Measurements from ENCODE around the gene TCF4.

Gene TCF4

DNA sequence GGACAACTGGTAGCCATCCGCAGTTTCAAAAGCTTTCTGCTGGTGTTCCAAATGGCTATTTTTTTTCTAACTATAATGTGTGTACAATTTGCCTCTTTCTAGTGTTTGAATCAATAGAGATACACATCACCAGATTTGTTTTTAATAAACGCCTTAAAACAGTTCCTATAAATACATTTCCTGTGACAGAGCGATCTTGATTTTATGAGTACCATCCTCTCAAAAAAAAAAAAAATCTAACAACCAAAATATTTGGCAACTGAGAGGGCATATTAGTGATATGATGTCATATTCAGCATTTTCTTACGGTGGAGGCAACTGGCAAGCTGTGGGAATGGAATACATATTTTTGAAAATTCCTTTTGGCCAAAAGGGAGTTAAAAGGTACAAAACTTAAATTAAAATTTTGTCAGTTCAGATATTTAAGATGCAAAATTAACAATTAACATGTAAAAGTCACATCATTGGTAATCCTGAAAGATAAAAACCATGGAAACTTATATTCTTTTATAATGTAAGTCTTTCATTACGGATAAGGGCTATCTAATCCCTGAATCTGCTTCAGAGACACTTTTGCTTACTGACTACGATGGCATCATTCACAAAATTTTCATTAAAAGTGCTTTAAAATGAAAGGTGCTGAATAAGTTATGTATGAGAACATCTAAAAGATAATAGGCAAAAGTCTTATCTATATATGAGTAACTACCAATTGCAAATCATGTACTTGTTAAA is 268.4 kb downstream of the TCF4 start:
- TF ChIP-seq CTBP1 (IDR thresholded peaks at IDR 0.05; ENCODE audit: borderline replicate concordance): no peak
- TF ChIP-seq FOXA1 (IDR thresholded peaks at IDR 0.05): no peak
- no peak for TF ChIP-seq TARDBP (IDR thresholded peaks at IDR 0.05)
- TF ChIP-seq SUZ12 (IDR thresholded peaks at IDR 0.05): no peak
- no peak for TF ChIP-seq NFRKB (IDR thresholded peaks at IDR 0.05)
- no peak for TF ChIP-seq BHLHE40 (IDR thresholded peaks at IDR 0.05; ENCODE audit: borderline replicate concordance)
- TF ChIP-seq FOXK2 (IDR thresholded peaks at IDR 0.05): no peak
- TF ChIP-seq FOXM1 (IDR thresholded peaks at IDR 0.05; ENCODE audit: borderline replicate concordance): no peak
- TF ChIP-seq L3MBTL2 (conservative IDR thresholded peaks at IDR 0.05): no peak
- POLR2A ChIA-PET: no interaction called here
- DNase-seq (ENCODE audit: extremely low spot score): no peak
- CTCF ChIA-PET: interaction anchor here (1.6 kb wide), 1 partner anchor 85 kb away, joined by 4 read pairs; no protein-coding TSS in a partner anchor

DNA sequence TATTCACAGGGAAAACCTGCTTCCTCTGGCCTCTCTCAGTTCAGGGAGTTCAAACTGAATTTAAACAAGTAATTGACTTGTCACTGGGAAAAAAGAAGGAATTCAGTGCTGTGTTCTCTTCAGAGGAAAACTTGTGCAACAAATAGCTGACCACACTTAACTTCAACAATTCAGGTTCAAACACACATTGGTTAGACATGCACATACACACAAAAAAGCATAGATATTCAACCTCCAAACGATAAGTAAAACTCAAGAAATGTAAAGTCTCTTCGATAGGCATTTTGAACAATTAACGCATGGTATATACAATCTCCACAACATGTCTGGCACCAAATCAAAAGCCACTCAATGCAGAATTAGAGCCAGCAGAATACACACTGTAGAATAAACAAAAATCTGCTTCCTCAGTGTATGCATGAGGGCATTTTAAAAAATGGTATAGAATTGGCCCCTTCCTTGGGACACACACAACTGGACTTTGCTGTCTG is 269.0 kb downstream of the TCF4 start:
- no peak for DNase-seq (ENCODE audit: extremely low spot score)
- CTCF ChIA-PET: interaction anchor here (0.6 kb wide), 2 partner anchors 23 to 707 kb away, joined by 3 to 5 read pairs; no protein-coding TSS in a partner anchor
- POLR2A ChIA-PET: no interaction called here
- TF ChIP-seq SUZ12 (IDR thresholded peaks at IDR 0.05): no peak
- TF ChIP-seq BHLHE40 (IDR thresholded peaks at IDR 0.05; ENCODE audit: borderline replicate concordance): no peak
- no peak for TF ChIP-seq L3MBTL2 (conservative IDR thresholded peaks at IDR 0.05)
- no peak for TF ChIP-seq SP1 (IDR thresholded peaks at IDR 0.05)
- no peak for TF ChIP-seq FOXA1 (IDR thresholded peaks at IDR 0.05)

DNA sequence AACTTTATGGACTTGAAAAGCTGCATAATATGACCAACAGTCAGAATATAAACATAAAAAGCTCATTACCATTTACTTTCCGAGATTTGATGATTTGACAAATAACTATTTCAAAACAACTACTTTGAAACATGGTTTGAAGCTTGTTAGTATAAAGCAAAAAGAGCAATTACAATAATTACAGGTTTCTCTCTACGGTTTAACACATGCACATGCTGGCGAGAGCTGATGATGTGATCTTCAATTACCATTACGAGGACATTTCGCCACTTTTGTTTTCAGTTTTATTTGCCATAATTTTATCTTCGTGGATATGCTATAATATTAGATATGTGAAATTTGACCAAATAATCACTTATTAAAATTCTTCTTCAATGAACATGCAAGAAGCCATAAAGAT is 270.1 kb downstream of the TCF4 start:
- POLR2A ChIA-PET: no interaction called here
- DNase-seq (ENCODE audit: extremely low spot score): no peak
- TF ChIP-seq FOXK2 (IDR thresholded peaks at IDR 0.05) (no peak), SUZ12 (IDR thresholded peaks at IDR 0.05) (no peak), SP1 (IDR thresholded peaks at IDR 0.05) (no peak)
- CTCF ChIA-PET: no interaction called here

DNA sequence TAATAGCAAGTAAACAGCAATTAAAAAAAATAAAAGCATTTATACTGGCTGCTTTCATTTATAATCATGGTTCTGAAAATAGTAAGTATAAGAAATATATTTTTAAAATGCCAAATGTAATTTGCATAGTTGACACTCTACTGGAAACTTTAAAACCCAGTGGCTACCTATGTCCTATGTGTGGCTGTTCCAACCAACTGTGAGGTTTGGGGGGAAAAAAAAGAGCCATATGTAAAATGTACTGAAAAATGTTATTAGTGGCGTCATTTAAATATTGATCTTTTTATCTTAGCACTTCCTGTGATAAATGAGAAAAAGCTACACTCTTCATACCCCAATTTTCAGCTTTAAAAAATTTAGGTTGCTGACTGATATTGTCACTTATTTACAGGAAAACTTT is 270.7 kb downstream of the TCF4 start:
- ChIA-PET CTCF (interaction anchor here (0.6 kb wide), 1 partner anchor 11 kb away, joined by 3 read pairs; no protein-coding TSS in a partner anchor), POLR2A (no interaction called here)
- TF ChIP-seq, protein P1, sequence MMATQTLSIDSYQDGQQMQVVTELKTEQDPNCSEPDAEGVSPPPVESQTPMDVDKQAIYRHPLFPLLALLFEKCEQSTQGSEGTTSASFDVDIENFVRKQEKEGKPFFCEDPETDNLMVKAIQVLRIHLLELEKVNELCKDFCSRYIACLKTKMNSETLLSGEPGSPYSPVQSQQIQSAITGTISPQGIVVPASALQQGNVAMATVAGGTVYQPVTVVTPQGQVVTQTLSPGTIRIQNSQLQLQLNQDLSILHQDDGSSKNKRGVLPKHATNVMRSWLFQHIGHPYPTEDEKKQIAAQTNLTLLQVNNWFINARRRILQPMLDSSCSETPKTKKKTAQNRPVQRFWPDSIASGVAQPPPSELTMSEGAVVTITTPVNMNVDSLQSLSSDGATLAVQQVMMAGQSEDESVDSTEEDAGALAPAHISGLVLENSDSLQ (IDR thresholded peaks at IDR 0.05): no peak
- TF ChIP-seq FOXK2 (IDR thresholded peaks at IDR 0.05): no peak
- no peak for TF ChIP-seq BHLHE40 (IDR thresholded peaks at IDR 0.05; ENCODE audit: borderline replicate concordance)
- TF ChIP-seq ELF4 (IDR thresholded peaks at IDR 0.05): no peak
- TF ChIP-seq NFRKB (IDR thresholded peaks at IDR 0.05): no peak
- no peak for TF ChIP-seq SP1 (IDR thresholded peaks at IDR 0.05)
- no peak for DNase-seq (ENCODE audit: extremely low spot score)

DNA sequence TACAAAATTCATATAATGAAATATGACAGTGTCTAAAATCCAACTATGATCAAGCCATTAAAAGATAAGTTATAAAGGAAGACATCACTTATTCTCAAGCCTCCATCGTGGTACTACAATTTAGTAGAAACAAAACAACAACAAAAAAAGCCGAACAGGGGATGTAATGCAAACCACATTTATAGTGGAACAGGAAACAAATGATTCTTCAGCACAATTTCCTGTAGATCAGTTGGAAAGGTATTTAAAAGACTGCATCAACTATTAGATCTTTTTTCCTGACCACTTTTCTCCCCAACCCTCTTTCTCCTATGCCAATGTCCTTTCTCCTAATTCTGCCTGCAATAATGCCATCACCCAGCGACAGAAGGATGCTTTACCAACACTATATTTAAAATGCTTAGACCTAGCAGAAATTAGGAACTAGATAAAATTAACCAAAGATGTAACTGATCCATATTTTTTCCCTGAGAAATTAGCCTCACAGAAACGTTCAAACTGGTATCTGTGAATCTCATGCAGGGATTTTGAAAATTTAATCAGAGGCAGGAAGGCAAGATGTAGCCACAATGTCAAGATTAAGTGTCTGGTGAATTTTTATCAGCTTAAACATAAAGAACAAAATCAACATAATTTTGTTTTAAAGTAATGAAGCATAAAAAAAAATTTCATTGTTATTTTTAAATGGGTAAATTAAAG is 271.4 kb downstream of the TCF4 start:
- CTCF ChIA-PET: interaction anchor here (0.6 kb wide), 1 partner anchor 10 kb away, joined by 3 read pairs; no protein-coding TSS in a partner anchor
- TF ChIP-seq CTBP1 (IDR thresholded peaks at IDR 0.05; ENCODE audit: borderline replicate concordance) (no peak), ZNF384 (IDR thresholded peaks at IDR 0.05) (no peak), FOXK2 (IDR thresholded peaks at IDR 0.05) (no peak), FOXA1 (IDR thresholded peaks at IDR 0.05) (no peak), HDGF (IDR thresholded peaks at IDR 0.05; ENCODE audit: borderline replicate concordance) (no peak), NFRKB (IDR thresholded peaks at IDR 0.05) (no peak), FOXM1 (IDR thresholded peaks at IDR 0.05; ENCODE audit: borderline replicate concordance) (no peak), ELF4 (IDR thresholded peaks at IDR 0.05) (no peak), ARNT (IDR thresholded peaks at IDR 0.05) (no peak), LEF1 (IDR thresholded peaks at IDR 0.05; ENCODE audit: borderline replicate concordance) (no peak), L3MBTL2 (conservative IDR thresholded peaks at IDR 0.05) (no peak)
- POLR2A ChIA-PET: no interaction called here
- DNase-seq (ENCODE audit: extremely low spot score): no peak

DNA sequence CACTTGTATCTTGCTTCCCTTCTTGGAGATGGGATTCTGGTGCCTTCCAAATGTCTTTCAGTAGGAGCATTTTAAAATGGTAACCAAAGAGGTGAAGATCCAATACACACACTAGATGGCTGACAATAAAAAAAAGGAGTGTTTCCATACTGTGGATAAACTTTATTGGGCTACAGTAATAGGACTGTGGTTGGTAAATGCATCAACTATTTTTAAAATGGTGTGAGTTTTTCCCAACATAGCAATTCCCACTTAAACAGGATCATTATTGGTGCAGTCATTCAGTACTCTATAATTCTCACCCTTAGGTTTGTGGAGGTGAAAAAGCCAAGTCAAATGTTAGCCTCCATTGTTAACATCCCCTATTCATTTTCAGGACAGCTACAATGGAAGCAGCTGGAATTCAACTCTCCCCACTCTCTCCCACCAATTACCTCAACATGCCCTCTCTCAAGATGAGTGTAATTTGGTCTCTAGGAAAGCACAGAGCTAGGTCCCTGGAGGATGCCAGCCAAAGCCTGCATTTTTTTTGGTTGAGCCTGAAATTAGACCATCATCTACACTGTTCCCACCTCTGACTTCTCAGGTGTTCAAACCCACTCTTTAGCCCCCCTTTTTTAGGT is 273.3 kb downstream of the TCF4 start:
- ChIA-PET POLR2A (no interaction called here), CTCF (no interaction called here)
- no peak for TF ChIP-seq L3MBTL2 (conservative IDR thresholded peaks at IDR 0.05)
- no peak for TF ChIP-seq FOXK2 (IDR thresholded peaks at IDR 0.05)
- no peak for TF ChIP-seq SP1 (IDR thresholded peaks at IDR 0.05)
- TF ChIP-seq ZNF384 (IDR thresholded peaks at IDR 0.05): no peak
- TF ChIP-seq ARNT (IDR thresholded peaks at IDR 0.05): no peak
- no peak for TF ChIP-seq SUZ12 (IDR thresholded peaks at IDR 0.05)
- no peak for TF ChIP-seq FOXM1 (IDR thresholded peaks at IDR 0.05; ENCODE audit: borderline replicate concordance)
- TF ChIP-seq TARDBP (IDR thresholded peaks at IDR 0.05): no peak
- no peak for TF ChIP-seq FOXA1 (IDR thresholded peaks at IDR 0.05)
- TF ChIP-seq, protein P1 (IDR thresholded peaks at IDR 0.05): no peak
- no peak for TF ChIP-seq NFRKB (IDR thresholded peaks at IDR 0.05)
- TF ChIP-seq BHLHE40 (IDR thresholded peaks at IDR 0.05; ENCODE audit: borderline replicate concordance): no peak
- TF ChIP-seq LEF1 (IDR thresholded peaks at IDR 0.05; ENCODE audit: borderline replicate concordance): no peak
- TF ChIP-seq HDGF (IDR thresholded peaks at IDR 0.05; ENCODE audit: borderline replicate concordance): no peak
- no peak for TF ChIP-seq CTBP1 (IDR thresholded peaks at IDR 0.05; ENCODE audit: borderline replicate concordance)
- no peak for TF ChIP-seq ELF4 (IDR thresholded peaks at IDR 0.05)
- no peak for DNase-seq (ENCODE audit: extremely low spot score)

Data from HEK293T (cell line).